Measurements from ENCODE around the gene GGTLC2.
"Not testable (repeated sequence)": the region's sequence is repeated elsewhere in the genome, so short reads cannot be mapped to it uniquely, and the experiment has no call there.

GGTLC2 gene

DNA sequence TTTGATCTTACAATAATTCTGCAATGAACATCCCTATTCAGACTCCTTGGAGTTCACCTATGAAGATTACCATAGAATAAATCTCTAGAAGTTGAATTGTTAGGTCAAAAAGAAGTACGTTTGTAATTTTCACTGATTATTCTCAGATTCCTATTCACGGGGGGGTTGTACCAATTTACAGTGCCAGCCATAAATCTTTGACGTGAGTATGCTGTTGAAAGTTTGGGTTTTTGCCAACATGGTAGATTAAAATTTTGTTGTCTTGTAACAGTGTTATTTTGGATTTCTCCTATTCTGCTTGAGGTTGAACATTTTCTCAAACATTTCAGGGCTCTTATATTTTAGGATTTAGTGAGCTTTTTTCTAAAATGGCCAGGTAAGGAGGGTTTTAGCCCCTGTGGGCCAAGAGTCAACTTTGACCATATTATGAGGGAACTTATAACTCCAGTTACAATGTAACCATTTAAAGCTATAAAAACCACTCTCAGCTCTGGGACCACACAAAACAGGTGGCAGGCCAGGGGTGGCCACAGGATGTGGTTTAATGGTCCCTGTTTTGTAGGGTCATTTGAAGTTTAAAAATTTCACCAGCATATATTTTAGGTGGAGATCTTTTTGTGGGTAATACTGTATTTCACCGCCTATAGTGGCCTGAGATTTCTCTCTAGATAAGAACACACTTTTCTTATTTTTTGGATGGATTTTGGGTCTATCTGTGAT, 25.8 kb downstream of the GGTLC2 start:
- no peak for DNase-seq

GRCh38 chr22:22671506-22671905, 27.1 kb downstream of the GGTLC2 start:
- DNase-seq, result no peak

DNA sequence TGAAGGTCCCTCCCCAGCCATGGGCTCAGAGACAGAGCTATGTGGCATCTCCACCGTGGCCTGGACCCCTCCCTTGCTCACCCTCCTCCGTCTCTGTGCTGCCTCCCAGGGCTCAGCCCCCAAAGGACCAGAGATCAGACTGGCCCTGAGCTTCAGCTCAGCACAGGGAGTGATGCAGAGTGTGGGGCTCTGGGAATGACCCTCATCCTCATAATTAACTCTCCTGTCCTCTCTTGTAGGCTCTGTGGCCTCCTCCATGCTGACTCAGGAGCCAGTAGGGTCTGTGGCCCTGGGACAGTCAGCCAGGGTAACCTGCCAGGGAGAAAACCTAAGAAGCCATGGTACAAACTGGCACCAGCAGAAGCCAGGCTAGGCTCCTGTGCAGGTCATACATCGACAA, 28.7 kb downstream of the GGTLC2 start:
- no peak for DNase-seq

DNA sequence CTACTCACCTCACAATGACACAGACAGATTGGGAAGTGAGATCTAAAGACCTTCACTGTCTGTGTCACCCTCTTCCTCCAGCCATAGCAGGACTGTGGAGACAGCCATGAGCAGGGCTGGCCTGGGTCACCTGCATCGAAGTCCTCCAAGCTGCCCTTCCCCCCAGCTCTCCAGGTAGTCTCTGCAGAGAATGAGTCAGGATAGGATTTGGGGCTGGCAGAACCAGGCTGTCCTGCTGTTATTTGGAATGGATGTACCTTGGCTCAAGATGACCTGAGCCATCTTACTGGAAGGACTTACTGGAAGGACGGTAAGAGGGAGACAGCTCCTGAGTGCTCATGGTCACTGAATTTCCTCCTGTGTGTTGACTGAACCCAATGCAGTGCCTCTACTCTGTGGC, 29.2 kb downstream of the GGTLC2 start:
- DNase-seq, result no peak

DNA sequence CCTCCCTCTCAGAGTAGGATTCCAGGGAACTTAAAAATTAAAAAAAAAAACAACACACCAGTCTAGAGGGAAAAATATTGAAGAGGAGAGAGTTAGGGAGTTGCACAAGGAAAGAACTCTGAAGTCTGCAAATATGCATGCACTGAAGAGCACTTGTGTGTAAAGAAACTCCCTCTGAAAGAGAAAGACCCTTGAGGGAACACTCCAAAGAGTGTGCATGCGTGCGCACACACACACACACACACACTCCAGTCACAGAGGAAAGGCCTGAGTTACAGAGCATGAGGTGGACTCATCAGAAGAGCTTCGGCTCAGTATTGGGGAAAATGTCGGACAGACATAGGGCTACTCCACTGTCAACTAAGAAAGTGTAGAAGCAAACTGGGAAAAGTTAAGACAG, 30.1 kb downstream of the GGTLC2 start:
- no peak for DNase-seq

GRCh38 chr22:22678970-22679369, 34.6 kb downstream of the GGTLC2 start:
- DNase-seq, result no peak

GRCh38 chr22:22680396-22680795, 36.0 kb downstream of the GGTLC2 start:
- DNase-seq, result no peak

DNA sequence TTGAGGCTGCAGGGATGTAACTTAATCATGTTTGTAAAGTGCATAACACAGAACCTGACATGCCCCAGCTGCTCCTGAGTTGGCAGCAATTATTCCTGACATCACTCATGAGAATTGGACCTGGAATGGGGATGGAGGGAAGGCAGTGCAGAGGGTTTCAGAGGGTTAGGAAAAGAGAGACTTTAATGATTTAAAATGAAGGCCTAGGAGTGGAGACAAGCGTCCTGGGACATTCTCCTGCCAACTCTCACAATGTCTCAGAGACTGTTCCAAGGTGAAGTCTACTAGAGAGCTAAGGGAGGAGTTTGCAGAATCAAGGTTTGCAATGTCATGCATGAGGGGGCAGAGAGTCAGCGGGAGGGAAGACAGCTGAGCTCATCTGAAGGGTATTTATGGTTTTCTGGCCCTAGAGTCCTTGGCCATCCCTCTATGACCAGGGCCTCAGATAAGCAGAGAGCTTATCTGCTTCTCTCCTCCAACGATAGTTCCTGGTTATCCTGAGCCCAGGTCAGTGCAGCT, 36.9 kb downstream of the GGTLC2 start:
- DNase-seq, result no peak

- DNase-seq, result no peak
Measured at GRCh38 chr22:22682196-22682595, 37.8 kb downstream of the GGTLC2 start.

GRCh38 chr22:22682807-22683667, 38.6 kb downstream of the GGTLC2 start:
- no peak for DNase-seq

- DNase-seq, result no peak
Measured at GRCh38 chr22:22683668-22684361, 39.4 kb downstream of the GGTLC2 start.

- DNase-seq, result no peak
Measured at GRCh38 chr22:22684580-22685561, 40.5 kb downstream of the GGTLC2 start.

GRCh38 chr22:22685586-22685985, 41.2 kb downstream of the GGTLC2 start:
- no peak for DNase-seq

GRCh38 chr22:22686202-22687115, 42.0 kb downstream of the GGTLC2 start:
- DNase-seq, result not testable (repeated sequence)

GRCh38 chr22:22687638-22688500, 43.5 kb downstream of the GGTLC2 start:
- peak; percentile 19 for DNase-seq

DNA sequence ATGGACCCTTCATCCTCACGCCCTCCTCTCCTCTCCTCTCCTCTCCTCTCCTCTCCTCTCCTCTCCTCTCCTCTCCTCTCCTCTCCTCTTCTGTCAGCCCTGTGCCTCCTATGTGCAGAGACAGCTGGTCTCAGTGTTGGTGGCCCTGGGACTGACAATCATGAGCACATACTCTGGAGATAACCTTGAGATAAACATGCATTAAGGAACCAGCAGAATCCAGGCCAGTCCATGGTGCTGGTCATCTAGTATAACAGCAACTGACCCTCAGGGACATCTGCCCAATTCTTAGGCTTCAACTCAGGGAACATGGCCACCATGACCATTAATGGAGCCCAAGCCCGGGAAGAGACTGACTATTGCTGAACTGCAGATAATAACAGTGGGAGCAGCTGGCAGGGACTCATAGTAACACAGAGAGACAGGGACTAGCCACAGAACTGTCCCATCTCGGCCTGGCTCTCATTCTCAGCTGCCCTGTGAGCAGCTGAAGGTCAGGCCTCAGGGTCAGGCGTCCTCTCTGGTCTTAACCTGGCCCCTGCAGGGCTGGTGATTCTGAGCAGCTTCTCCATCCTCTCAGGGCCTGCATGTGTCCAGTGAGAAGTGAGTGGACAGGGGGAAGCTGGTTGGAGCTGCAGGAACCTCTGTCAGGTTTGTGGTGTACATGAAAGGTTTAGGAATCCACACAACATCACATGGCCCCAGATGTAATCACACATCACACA, 45.4 kb downstream of the GGTLC2 start:
- no peak for DNase-seq

DNA sequence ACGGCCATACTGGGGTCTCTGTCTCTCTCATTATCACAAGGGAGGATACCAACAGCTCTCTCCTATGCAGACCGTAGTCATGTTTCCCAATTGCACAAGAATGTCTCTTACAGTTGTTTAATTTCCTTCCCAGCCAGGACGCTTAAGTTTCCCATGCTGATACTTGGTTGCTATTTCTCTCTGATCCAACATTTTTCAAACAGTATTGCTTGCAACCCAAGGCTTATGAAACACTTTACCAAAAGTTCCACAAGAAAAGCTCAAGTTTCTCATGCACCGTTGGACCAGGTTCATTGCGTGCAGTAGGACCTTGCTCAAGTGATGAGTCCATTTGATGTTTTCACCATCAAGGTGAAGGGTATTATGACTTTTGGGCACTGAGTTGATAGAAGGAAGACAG, 46.6 kb downstream of the GGTLC2 start:
- DNase-seq, result no peak

DNA sequence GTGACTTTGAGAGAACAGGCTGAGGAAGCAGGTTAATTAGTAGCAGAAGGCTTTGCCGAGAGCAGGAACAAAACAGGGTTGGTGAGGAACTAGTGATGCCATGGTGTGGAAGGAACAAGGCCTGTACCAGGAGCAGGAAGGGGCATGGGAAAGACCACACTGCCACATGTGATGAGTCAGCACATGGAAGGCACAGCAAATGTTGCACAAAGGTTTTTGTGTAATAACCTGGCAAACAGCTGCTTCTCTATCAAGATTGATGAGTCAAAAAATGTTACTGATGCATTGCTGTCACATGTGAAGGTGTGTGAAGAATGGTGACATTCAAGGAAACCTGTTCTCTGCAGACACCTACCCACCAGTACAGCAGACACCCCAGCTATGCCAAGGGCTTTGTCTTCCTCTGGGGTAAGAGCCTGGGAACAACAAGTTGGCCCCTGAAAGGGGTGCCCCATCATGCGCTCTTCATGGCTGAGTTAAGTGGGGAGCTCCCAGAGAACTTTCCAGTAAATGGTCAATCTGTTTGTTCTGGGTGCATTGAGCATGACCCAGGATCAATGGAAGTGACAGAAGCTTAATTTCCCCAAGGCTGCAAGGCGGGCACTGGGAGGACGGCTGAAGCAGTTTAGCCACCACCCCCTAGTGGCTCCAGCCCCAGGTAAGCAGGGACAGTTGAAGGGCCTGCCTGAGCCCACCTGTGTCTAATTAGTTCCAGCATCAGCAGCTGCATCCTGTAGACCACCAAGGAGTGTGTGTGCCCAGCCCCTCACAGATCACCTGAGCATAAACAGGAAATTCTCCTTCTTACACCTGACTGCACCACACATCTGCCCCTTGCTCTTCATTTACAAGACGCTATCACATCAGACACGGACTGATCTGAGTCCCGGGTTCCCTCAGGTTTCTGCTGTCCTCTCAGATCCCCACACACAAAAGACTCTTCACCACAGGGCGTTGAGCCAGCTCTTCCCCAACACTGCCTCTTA, 47.6 kb downstream of the GGTLC2 start:
- no peak for DNase-seq

Measured in NCI-H2227 treated with DMSO at 0.1 percent for 48 hours (cell line).